Measurements from ENCODE around the gene BSN.

- TF ChIP-seq POLR2AphosphoS5 (IDR thresholded peaks at IDR 0.05), result no peak
- no peak for TF ChIP-seq EP300 (IDR thresholded peaks at IDR 0.05)
- TF ChIP-seq CTCF (IDR thresholded peaks at IDR 0.05), result no peak
Observed at GRCh38 chr3:49650637-49651036, 96.4 kb downstream of the BSN start.
